ENCODE data around the gene FNDC3A. TPM values are rescaled to one million over a fixed set of nuclear protein-coding genes. Genes with fewer than 3 reads are reported as not detected.
"Not testable (repeated sequence)": the region's sequence is repeated elsewhere in the genome, so short reads cannot be mapped to it uniquely, and the experiment has no call there.

The FNDC3A gene
- total RNA-seq, 2 donors from 2014 or later: 53.7 to 62.8 TPM

DNA sequence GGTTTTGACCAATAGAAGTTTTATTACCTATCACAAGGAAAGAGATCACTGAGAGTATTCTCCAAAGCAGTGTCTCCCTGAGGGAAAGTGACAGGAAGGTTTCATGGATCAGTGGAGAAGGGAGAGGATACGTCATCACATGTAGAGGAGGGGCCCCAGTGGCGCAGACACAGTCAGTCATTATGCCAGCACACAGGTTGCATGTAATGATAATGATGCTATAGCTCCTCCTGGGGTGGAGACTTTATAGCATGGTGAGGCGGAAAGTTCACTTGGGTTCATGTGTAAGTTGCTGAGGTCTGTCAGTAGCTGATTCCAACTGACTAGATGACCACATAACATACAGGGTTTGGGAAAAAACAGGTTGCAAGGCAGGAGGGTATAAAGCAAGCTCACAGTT, 88.8 kb downstream of the FNDC3A start:
- intact Hi-C loops (cut with DNase I): no loop called here
- H3K4me1 ChIP-seq: no peaks in the 10 kb centered on the region
- no peak overlapping the region for H3K4me3 ChIP-seq
- WGBS, 2 donors: 96 to 98% methylated on average over 3 of the region's 3 CpGs
- H3K27ac ChIP-seq: no peak overlapping the region
- no peak for TF ChIP-seq POLR2A (IDR thresholded peaks at IDR 0.05)
- TF ChIP-seq, protein P1, sequence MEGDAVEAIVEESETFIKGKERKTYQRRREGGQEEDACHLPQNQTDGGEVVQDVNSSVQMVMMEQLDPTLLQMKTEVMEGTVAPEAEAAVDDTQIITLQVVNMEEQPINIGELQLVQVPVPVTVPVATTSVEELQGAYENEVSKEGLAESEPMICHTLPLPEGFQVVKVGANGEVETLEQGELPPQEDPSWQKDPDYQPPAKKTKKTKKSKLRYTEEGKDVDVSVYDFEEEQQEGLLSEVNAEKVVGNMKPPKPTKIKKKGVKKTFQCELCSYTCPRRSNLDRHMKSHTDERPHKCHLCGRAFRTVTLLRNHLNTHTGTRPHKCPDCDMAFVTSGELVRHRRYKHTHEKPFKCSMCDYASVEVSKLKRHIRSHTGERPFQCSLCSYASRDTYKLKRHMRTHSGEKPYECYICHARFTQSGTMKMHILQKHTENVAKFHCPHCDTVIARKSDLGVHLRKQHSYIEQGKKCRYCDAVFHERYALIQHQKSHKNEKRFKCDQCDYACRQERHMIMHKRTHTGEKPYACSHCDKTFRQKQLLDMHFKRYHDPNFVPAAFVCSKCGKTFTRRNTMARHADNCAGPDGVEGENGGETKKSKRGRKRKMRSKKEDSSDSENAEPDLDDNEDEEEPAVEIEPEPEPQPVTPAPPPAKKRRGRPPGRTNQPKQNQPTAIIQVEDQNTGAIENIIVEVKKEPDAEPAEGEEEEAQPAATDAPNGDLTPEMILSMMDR (IDR thresholded peaks at IDR 0.05): no peak
- H3K9me3 ChIP-seq: no peaks in the 10 kb centered on the region
- ATAC-seq (no peak), DNase-seq (no peak)
- H3K36me3 ChIP-seq (replicated peaks in 1 of 2; ENCODE audit: insufficient read depth in 1 of 2, low read depth in 2 of 2): no peaks in the 10 kb centered on the region
- H3K27me3 ChIP-seq: no peaks in the 10 kb centered on the region

DNA sequence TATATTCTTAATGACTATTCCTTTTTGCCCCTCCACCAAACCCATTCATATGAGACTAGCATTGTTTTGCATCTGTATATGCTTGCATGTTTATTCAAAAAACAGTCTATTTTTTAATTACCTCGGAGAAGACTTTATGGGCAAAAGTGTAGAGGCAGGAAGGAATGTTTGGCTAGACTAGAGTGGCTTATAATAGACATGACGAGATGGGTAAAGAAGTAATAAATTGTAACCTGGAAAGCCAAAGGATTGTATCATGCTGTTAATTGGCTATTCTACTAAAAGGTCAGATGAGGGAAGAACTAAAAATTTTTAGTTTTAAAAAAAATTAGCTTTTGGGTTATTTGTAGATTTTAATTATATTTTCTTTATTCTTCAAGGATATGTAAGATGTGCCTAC, 91.1 kb downstream of the FNDC3A start:
- Histone ChIP-seq H3K9me3 (no peaks in the 10 kb centered on the region), H3K36me3 (replicated peaks in 1 of 2; ENCODE audit: insufficient read depth in 1 of 2, low read depth in 2 of 2) (no peaks in the 10 kb centered on the region), H3K4me3 (no peak overlapping the region), H3K27ac (no peak overlapping the region), H3K27me3 (no peaks in the 10 kb centered on the region), H3K4me1 (no peaks in the 10 kb centered on the region)
- intact Hi-C loops (cut with DNase I): no loop called here
- TF ChIP-seq, protein P1 (IDR thresholded peaks at IDR 0.05): no peak
- no peak for TF ChIP-seq POLR2A (IDR thresholded peaks at IDR 0.05)
- 96 to 97% methylated on average over 2 of the region's 2 CpGs for WGBS, 2 donors
- no peak for DNase-seq
- no peak for ATAC-seq

DNA sequence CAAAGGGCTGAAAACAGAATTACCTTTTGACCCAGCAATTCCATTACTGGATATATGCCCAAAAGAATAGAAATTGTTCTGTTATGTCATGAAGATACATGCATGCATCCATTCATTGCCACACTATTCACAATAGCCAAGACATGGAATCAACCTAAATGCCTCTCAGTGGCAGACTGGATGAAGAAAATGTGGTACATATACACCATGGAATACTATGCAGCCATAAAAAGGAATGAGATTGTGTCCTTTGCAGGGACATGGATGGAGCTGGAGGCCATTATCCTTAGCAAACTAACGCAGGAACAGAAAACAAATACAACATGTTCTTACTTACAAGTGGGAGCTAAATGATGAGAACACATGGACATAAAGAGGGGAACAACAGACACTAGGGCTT, 92.8 kb downstream of the FNDC3A start:
- H3K4me1 ChIP-seq; DNase-seq; intact Hi-C loops (cut with DNase I); H3K4me3 ChIP-seq; H3K36me3 ChIP-seq (replicated peaks in 1 of 2; ENCODE audit: insufficient read depth in 1 of 2, low read depth in 2 of 2); H3K9me3 ChIP-seq; H3K27ac ChIP-seq; H3K27me3 ChIP-seq; ATAC-seq: not testable (repeated sequence)
- WGBS, 2 donors: 95 to 100% methylated on average over 1 of the region's 1 CpG

DNA sequence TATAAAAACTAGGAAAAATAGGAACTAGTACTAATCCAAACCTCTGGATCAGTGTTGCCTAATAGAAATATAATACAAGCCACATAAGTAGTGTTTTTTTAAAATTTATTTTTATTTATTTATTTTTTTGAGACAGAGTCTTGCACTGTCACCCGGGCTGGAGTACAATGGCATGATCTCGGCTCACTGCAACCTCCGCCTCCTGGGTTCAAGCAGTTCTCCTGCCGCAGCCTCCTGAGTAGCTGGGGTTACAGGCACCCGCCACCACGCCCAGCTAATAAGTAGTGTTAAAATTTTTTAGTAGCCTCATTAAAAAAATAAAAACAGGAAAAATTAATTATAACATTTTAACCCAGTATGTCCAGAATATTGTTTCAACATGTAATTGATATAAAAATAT, 94.3 kb downstream of the FNDC3A start:
- intact Hi-C loops (cut with DNase I); H3K27me3 ChIP-seq; DNase-seq; H3K9me3 ChIP-seq; H3K4me3 ChIP-seq; ATAC-seq; H3K36me3 ChIP-seq (replicated peaks in 1 of 2; ENCODE audit: insufficient read depth in 1 of 2, low read depth in 2 of 2); H3K27ac ChIP-seq; H3K4me1 ChIP-seq: not testable (repeated sequence)
- 97% methylated on average over 6 of the region's 6 CpGs for WGBS, 2 donors

DNA sequence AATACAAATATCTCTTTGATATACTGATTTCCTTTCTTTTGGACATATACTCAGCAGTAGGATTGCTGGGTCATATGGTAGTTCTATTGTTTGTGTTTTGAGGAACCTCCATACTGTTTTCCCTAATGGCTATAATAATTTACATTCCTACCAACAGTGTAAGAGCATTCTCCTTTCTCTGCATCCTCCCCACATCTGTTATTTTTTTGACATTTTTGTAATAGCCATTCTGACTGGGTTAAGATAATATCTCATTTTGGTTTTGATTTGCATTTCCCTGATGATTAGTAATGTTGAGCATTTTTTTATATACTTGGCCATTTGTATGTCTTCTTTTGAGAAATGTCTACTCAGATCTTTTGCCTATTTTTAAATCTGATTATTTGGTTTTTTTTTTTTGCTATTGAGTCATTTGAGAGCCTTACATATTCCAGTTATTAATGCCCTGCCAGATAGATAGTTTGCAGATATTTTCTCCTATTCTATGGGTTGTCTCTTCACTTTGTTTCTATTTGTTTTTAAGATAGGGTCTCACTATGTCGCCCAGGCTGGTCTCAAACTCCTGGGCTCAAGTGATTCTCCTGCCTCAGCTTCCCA, 95.7 kb downstream of the FNDC3A start:
- ATAC-seq: no peak
- 94 to 100% methylated on average over 1 of the region's 1 CpG for WGBS, 2 donors
- no peaks in the 10 kb centered on the region for H3K36me3 ChIP-seq (replicated peaks in 1 of 2; ENCODE audit: insufficient read depth in 1 of 2, low read depth in 2 of 2)

More for the DNA sequence above, 95.7 kb downstream of the FNDC3A start:
- TF ChIP-seq, protein P1 (IDR thresholded peaks at IDR 0.05): no peak
- TF ChIP-seq POLR2A (IDR thresholded peaks at IDR 0.05): no peak
- no peaks in the 10 kb centered on the region for H3K9me3 ChIP-seq
- no peaks in the 10 kb centered on the region for H3K27me3 ChIP-seq
- peaks cover 7% of the 10 kb centered on the region for H3K4me1 ChIP-seq
- H3K4me3 ChIP-seq: no peak overlapping the region
- DNase-seq: no peak
- intact Hi-C loops (cut with DNase I): no loop called here
- no peak overlapping the region for H3K27ac ChIP-seq
